DOHH2 (cell line): ENCODE data around the gene AUTS2.

ENCODE experiments used
- H3F3A ChIP-seq: fragments of 200-600 bp; sonication (generic), shearing (Covaris generic); 2 replicates; pipeline ENCODE4 v1.6.0; 2016; ENCODE audit warnings: antibody characterized with exemption, mild to moderate bottlenecking; ENCODE audit not compliant: control insufficient read depth, insufficient read depth
- H3K27ac ChIP-seq: fragments of 200-600 bp; sonication (generic); 2 replicates; pipeline ENCODE4 v1.5.1; 2014; ENCODE audit warnings: low read depth, mild to moderate bottlenecking, low read length, moderate library complexity
- H3K27me3 ChIP-seq: fragments of 200-600 bp; sonication (generic); 2 replicates; pipeline ENCODE4 v1.6.1; 2014; ENCODE audit warnings: mild to moderate bottlenecking, low read length, mixed read lengths; ENCODE audit not compliant: control insufficient read depth
- H3K36me3 ChIP-seq: fragments of 200-600 bp; sonication (generic); 2 replicates; pipeline ENCODE4 v1.6.1; 2014; ENCODE audit warnings: mild to moderate bottlenecking, low read length, moderate library complexity, mixed read lengths; ENCODE audit not compliant: control insufficient read depth
- H3K4me1 ChIP-seq: fragments of 200-600 bp; sonication (generic); 2 replicates; pipeline ENCODE4 v1.6.1; 2014; ENCODE audit warnings: mild to moderate bottlenecking, low read length, mixed read lengths; ENCODE audit not compliant: control insufficient read depth
- H3K4me2 ChIP-seq: fragments of 200-600 bp; sonication (generic); 2 replicates; pipeline ENCODE4 v1.6.0; 2014; ENCODE audit warnings: mild to moderate bottlenecking, low read length, moderate library complexity
- H3K4me3 ChIP-seq: fragments of 200-600 bp; sonication (generic); 2 replicates; pipeline ENCODE4 v1.5.1; 2014; ENCODE audit warnings: mild to moderate bottlenecking, low read length, mixed read lengths
- H3K79me2 ChIP-seq: fragments of 200-600 bp; sonication (generic); 2 replicates; pipeline ENCODE4 v1.6.1; 2014; ENCODE audit warnings: mild to moderate bottlenecking, low read length, mixed read lengths; ENCODE audit not compliant: control insufficient read depth
- H3K9me2 ChIP-seq: fragments of 200-600 bp; sonication (generic); replicated peaks from 2 replicates; pipeline ENCODE4 v1.6.1; 2014; ENCODE audit warnings: mild to moderate bottlenecking, low read length, mixed read lengths; ENCODE audit not compliant: control insufficient read depth
- H3K9me3 ChIP-seq: fragments of 200-600 bp; sonication (generic); 2 replicates; pipeline ENCODE4 v1.6.1; 2014; ENCODE audit warnings: antibody characterized with exemption, low read length, mixed read lengths; ENCODE audit not compliant: control insufficient read depth, insufficient read depth
- H4K20me1 ChIP-seq: fragments of 200-600 bp; sonication (generic); 2 replicates; pipeline ENCODE4 v1.6.0; 2014; ENCODE audit warnings: low read depth, mild to moderate bottlenecking, antibody characterized with exemption, low read length, moderate library complexity; ENCODE audit not compliant: control insufficient read depth, insufficient read depth
- EZH2phosphoT487 ChIP-seq: fragments of 200-600 bp; sonication (generic); IDR thresholded peaks from 2 replicates; pipeline ENCODE4 v1.6.1; 2017; ENCODE audit warnings: borderline replicate concordance, mild to moderate bottlenecking, antibody characterized with exemption, low read length, moderate library complexity, mixed read lengths
- TF ChIP-seq, protein P1 (sequence below): fragments of 200-600 bp; sonication (generic); IDR thresholded peaks from one replicate; pipeline ENCODE4 v1.5.1; 2014; ENCODE audit warnings: antibody characterized with exemption, mild to moderate bottlenecking, low read depth, low read length; ENCODE audit not compliant: poor library complexity, severe bottlenecking

AUTS2 gene

DNA sequence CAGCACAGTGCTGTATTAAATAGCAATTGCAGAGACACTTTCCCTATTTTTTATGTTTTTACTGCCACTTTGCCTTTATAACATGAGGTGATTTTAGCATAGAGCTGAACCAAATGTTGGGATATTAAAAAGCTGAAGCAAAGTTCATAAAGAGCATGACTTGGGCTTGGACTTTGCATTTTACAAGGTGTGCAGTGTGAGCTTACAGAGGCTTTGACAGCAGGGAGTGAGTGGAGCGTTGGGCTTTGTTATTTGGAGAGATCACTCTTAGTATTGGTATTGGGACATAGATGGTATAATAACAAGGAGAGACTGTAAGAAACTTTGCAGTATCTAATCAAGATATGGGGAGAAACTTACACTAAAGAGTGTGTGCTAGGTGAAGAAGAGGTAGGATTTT lies 449.1 kb downstream of the AUTS2 start:
- TF ChIP-seq, protein P1, sequence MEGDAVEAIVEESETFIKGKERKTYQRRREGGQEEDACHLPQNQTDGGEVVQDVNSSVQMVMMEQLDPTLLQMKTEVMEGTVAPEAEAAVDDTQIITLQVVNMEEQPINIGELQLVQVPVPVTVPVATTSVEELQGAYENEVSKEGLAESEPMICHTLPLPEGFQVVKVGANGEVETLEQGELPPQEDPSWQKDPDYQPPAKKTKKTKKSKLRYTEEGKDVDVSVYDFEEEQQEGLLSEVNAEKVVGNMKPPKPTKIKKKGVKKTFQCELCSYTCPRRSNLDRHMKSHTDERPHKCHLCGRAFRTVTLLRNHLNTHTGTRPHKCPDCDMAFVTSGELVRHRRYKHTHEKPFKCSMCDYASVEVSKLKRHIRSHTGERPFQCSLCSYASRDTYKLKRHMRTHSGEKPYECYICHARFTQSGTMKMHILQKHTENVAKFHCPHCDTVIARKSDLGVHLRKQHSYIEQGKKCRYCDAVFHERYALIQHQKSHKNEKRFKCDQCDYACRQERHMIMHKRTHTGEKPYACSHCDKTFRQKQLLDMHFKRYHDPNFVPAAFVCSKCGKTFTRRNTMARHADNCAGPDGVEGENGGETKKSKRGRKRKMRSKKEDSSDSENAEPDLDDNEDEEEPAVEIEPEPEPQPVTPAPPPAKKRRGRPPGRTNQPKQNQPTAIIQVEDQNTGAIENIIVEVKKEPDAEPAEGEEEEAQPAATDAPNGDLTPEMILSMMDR: no peak
- no peak for TF ChIP-seq EZH2phosphoT487
- Histone ChIP-seq H3K9me3 (no peaks in the 10 kb centered on the region), H3K9me2 (no peaks in the 10 kb centered on the region), H3K27ac (no peak overlapping the region), H3K4me2 (no peak overlapping the region), H3K4me1 (peaks cover 4% of the 10 kb centered on the region; the same call in 1 of the 2 replicates), H3F3A (no peaks in the 10 kb centered on the region), H3K4me3 (no peak overlapping the region), H3K27me3 (no peaks in the 10 kb centered on the region), H3K36me3 (no peaks in the 10 kb centered on the region), H3K79me2 (peaks cover 4% of the 10 kb centered on the region), H4K20me1 (0 out of 2 replicates have a peak, but pooled peaks cover under 1% of the 10 kb centered on the region)

DNA sequence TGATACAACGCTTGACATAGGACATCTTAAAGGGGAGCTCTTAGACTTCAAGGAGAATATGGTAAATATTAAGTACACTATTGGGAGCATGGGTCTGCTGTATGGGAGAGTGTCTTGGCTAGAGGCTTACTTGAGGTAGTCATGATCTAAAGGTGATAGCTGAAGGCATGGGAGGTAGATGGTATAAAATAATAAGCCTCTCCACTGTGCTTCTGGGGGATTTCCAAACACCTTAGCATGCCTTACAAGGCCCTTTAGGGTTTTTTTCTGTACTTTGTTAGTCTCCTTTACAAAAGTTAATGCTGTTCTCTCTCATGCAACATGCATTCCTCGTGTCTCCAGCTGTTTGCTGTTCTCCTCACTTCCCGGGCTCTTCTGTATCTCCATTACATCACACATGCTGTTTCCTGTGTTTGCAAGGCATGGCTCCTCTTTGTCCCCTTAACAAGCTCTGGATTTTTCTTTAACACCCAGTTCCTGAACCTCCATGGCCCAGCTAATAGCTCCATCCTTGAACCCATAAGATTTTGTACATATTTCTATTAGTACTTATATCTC lies 449.7 kb downstream of the AUTS2 start:
- 0 out of 2 replicates have a peak, but pooled peaks cover 4% of the 10 kb centered on the region for H4K20me1 ChIP-seq

DNA sequence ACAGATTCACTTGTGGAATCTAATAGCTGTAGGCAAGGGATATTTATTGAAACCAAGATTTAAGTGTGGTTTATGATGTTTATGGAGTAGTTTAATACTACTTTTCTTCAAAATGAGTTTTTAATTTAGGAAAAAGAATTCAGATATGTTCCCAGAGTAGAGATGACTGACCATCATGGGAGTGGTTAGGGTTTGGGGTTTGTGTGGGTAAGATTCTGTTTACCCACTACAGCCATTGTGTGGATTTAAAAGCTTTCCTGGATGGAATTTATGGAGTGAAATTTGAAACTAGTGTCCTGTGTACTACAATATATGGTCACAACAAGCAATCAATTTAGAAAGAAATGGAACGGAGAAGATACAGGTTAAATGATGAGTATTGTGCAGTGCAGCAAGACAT lies 453.5 kb downstream of the AUTS2 start:
- H3K4me1 ChIP-seq: peaks cover 4% of the 10 kb centered on the region; the same call in 1 of the 2 replicates
- no peaks in the 10 kb centered on the region for H3K27me3 ChIP-seq
- no peak overlapping the region for H3K27ac ChIP-seq
- peaks cover 4% of the 10 kb centered on the region for H3K79me2 ChIP-seq
- no peaks in the 10 kb centered on the region for H3K9me3 ChIP-seq
- no peaks in the 10 kb centered on the region for H3K36me3 ChIP-seq
- H3K4me2 ChIP-seq: no peak overlapping the region
- no peak overlapping the region for H3K4me3 ChIP-seq
- no peaks in the 10 kb centered on the region for H3F3A ChIP-seq
- H4K20me1 ChIP-seq: 0 out of 2 replicates have a peak, but pooled peaks cover 4% of the 10 kb centered on the region
- TF ChIP-seq, protein P1: no peak
- no peak for TF ChIP-seq EZH2phosphoT487
- H3K9me2 ChIP-seq: no peaks in the 10 kb centered on the region

More for the DNA sequence above, 449.7 kb downstream of the AUTS2 start:
- Histone ChIP-seq H3K9me2 (no peaks in the 10 kb centered on the region), H3K4me1 (peaks cover 4% of the 10 kb centered on the region; the same call in 1 of the 2 replicates), H3F3A (no peaks in the 10 kb centered on the region), H3K4me3 (no peak overlapping the region), H3K36me3 (no peaks in the 10 kb centered on the region), H3K79me2 (peaks cover 4% of the 10 kb centered on the region), H3K27ac (no peak overlapping the region), H3K4me2 (no peak overlapping the region), H3K27me3 (no peaks in the 10 kb centered on the region), H3K9me3 (no peaks in the 10 kb centered on the region)
- TF ChIP-seq, protein P1: no peak
- TF ChIP-seq EZH2phosphoT487: no peak
